ENCODE measurements around the gene DNAL4.
"Not testable (repeated sequence)": the region's sequence is repeated elsewhere in the genome, so short reads cannot be mapped to it uniquely, and the experiment has no call there.

DNAL4 gene

DNA sequence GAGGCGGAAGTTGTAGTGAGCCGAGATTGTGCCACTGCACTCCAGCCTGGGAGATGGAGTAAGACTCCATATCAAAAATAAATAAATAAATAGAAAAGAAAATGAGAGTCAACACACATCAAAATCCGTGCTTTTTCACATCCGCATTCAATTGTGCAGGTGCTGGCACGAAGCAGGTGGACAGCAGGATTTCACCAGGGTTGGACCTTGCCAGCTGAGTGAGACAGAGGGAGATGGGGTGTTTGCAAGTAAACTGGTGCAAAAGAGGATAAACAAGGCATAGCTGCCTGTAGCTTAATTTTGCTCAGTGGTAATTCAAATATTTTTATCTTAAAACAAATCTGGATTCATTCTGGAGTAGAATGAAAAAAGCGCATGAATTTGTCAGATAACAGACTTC lies 23.3 kb upstream of the DNAL4 start:
- H3K27ac ChIP-seq: no peak overlapping the region
- TF ChIP-seq, protein P1, sequence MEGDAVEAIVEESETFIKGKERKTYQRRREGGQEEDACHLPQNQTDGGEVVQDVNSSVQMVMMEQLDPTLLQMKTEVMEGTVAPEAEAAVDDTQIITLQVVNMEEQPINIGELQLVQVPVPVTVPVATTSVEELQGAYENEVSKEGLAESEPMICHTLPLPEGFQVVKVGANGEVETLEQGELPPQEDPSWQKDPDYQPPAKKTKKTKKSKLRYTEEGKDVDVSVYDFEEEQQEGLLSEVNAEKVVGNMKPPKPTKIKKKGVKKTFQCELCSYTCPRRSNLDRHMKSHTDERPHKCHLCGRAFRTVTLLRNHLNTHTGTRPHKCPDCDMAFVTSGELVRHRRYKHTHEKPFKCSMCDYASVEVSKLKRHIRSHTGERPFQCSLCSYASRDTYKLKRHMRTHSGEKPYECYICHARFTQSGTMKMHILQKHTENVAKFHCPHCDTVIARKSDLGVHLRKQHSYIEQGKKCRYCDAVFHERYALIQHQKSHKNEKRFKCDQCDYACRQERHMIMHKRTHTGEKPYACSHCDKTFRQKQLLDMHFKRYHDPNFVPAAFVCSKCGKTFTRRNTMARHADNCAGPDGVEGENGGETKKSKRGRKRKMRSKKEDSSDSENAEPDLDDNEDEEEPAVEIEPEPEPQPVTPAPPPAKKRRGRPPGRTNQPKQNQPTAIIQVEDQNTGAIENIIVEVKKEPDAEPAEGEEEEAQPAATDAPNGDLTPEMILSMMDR (conservative IDR thresholded peaks at IDR 0.05): no peak

DNA sequence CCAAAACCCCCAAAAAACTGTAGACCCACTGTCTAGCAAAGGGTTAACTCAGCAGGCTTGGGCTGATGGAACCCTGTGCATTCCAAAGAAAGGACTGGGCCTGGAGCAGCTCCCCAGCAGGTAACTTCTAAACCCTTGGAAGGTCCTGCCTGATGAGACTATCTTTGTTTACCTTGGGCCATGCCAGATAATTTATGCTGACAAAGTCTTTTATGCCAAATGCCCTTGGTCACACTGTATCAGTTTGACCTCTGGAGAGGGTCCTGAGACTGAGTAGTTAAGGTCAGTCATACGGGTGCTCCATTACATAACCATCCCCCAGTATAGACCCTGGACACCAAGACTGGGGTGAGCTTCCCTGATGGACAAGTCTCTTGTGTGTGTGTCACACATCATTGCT lies 21.9 kb upstream of the DNAL4 start:
- no peak overlapping the region for H3K27ac ChIP-seq
- TF ChIP-seq, protein P1 (conservative IDR thresholded peaks at IDR 0.05): no peak

DNA sequence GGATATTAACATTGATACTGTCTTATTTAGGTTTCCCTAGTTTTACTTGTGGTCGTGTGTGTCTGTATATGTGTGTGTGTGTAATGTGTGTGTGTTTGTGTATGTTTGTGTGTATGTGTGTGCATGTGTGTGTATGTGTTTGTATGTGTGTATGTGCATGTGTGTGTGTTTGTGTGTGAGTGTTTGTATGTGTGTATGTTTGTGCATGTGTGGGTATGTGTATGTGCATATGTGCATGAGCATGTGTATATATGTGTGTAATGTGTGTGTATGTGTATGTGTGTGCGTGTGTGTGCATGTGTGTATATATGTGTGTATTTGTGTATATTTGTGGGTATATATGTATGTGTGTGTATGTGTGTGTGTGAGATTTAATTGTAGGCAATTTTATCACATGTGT lies 17.3 kb upstream of the DNAL4 start:
- TF ChIP-seq, protein P1 (conservative IDR thresholded peaks at IDR 0.05): no peak
- H3K27ac ChIP-seq: no peak overlapping the region

DNA sequence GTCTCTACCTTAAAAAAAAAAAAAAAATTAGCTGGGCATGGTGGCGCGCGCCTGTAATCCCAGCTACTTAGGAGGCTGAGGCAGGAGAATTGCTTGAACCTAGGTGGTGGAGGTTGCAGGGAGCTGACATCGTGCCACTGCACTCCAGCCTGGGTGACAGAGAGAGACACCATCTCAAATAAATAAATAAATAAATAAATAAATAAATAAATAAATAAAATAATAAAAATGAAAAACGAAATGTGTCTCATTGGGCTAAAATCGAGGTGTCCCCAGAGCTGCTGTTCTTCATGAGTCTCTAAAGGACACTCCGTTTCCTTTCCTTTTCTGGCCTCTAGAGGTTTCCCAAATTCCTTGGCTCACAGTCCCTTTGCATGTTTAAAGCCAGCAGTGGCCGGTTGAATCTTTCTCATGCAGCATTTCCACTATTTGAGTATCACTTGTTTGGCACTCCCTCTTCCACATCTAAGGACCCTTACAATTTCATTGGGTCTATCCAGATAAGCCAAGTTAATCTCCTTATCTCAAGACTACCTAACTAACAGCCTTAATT lies 11.2 kb upstream of the DNAL4 start:
- H3K27ac ChIP-seq: not testable (repeated sequence)

DNA sequence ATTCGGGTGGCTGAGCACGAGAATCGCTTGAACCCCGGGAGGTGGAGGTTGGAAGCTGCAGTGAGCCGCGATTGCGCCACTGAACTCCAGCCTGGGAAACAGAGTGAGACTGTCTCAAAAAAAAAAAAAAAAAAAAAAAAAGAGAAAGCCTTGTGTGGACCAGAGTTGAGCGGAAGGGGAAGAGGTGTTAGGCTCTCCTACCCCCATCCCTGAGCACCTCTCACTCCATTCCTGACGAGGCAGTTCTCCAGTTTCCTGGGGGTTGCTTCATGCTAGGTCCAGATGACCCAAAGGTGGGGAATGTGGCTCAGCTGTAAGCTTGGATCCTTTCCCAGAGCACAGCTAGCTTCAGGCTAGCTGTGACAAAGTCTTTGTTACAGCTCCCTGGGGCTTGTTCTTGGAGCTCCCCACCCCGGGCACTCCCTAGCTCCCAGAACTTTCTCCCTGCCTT lies 8.8 kb upstream of the DNAL4 start:
- TF ChIP-seq, protein P1 (conservative IDR thresholded peaks at IDR 0.05): no peak
- no peak overlapping the region for H3K27ac ChIP-seq

DNA sequence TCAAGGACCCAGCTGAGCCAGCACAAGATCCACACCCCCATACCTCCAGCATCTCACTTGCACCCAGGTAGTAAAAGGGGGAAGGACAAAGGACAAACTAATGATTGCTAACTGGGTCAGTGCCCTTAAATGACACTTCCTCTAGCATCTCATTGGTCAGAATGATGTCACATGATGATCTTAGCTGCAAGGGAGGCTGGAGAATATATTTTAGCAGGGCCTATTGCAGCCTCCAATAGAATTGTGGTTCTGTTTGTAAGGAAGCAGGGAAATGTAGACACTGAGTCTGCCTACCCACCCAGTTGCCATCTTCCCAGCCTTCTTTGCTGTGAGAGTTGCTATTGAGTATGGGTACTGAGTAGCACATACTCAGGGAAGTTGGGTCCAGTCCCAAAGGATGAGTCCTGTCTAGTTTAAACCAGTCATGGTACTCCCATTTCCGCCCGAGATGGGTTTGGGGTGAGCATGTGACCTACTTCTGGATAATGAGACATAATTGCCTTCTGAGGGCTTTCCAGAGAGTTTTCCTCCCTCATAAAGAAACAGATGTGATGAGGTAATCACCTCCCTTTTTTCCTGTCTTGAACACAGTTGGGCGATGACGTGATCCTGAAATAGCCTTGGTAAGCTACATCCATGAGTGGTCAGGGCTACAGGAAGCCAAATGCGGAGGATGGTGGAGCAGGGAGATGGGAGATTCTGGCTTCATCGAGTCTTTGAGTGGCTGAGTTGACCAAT lies 5.5 kb upstream of the DNAL4 start:
- H3K27ac ChIP-seq: no peak overlapping the region
- TF ChIP-seq, protein P1 (conservative IDR thresholded peaks at IDR 0.05): no peak

DNA sequence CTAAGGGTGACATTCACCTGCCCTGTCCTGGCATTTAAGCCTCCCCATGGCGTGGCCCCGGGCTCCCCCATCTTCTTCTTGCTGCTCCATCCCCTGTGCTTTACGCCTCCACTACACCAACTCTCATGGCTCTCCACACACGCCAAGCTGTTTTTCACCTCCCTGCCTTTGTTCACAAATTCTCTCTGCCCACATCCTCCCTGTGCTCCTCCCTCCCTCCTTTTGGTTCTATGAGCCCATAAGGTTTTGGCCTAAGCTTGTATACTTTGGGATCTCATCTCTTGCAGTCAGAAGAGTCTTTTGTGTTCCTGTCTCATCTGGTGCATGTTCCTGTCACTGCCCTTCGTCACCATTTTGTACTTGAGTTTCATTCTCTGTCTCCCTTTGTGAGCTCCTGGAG lies 4.6 kb upstream of the DNAL4 start:
- H3K27ac ChIP-seq: no peak overlapping the region
- TF ChIP-seq, protein P1 (conservative IDR thresholded peaks at IDR 0.05): no peak

DNA sequence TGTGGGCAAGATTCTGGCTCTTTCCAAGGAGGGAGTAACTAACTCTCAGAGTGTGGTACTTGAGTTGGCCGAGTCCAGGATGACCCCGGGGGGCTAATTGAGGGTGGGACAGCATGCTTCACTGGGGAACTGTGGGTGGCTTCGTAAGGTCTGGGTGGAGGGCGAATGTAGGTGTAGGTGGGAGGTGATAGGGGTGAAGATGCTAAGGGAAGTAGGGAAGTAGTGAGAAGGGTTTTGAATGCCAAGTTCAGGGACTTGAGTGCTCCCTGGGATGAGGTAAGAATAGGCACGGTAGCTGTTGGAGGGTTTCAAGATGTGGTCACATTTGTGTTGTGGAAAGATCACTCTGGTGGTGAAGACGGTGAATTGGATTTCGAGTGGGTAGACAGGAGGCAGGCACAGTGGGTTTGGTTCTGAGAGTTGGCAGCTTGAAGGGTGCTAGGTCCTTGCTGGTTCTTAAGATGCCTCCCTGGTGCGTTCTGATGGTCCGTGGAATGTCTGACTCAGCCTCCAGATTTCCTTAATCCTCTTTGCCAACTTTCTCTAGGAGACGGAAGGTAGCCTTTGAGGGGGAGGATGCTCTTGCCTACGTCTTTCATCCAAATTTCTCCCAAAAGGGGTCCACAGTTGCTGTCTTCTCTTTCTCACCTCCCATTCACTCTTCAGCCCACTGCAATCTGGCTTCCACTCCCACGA lies 2.5 kb upstream of the DNAL4 start:
- TF ChIP-seq, protein P1 (conservative IDR thresholded peaks at IDR 0.05): no peak

More for the DNA sequence above, 2.5 kb upstream of the DNAL4 start:
- H3K27ac ChIP-seq: no peak overlapping the region

Data from VCaP (cell line).